Right kidney (tissue), 1 donor: ENCODE measurements around the gene GPR152.
"Not testable (repeated sequence)": the region's sequence is repeated elsewhere in the genome, so short reads cannot be mapped to it uniquely, and the experiment has no call there.

Source experiments
- DNase-seq: peaks from one replicate; pipeline ENCODE4 v3.0.0-alpha.2; 2016

Gene GPR152

GRCh38 chr11:67427364-67427859, 25.1 kb downstream of the GPR152 start:
- not testable (repeated sequence) for DNase-seq

- no peak for DNase-seq
Observed at GRCh38 chr11:67423891-67424613, 28.5 kb downstream of the GPR152 start.

GRCh38 chr11:67423466-67423865, 29.1 kb downstream of the GPR152 start:
- DNase-seq: no peak

GRCh38 chr11:67422891-67423290, 29.6 kb downstream of the GPR152 start:
- DNase-seq: no peak

- no peak for DNase-seq
Observed at GRCh38 chr11:67421430-67422031, 31.0 kb downstream of the GPR152 start.

GRCh38 chr11:67420646-67421429, 31.7 kb downstream of the GPR152 start:
- DNase-seq: peak; percentile 84

- peak; percentile 54 for DNase-seq
Observed at GRCh38 chr11:67420147-67420645, 32.3 kb downstream of the GPR152 start.

- DNase-seq: no peak
Observed at GRCh38 chr11:67419325-67420049, 33.0 kb downstream of the GPR152 start.

GRCh38 chr11:67418476-67419281, 33.9 kb downstream of the GPR152 start:
- DNase-seq: no peak

- DNase-seq: no peak
Observed at GRCh38 chr11:67417425-67417824, 35.1 kb downstream of the GPR152 start.

- DNase-seq: no peak
Observed at GRCh38 chr11:67416416-67417335, 35.9 kb downstream of the GPR152 start.

- no peak for DNase-seq
Observed at GRCh38 chr11:67415501-67416304, 36.8 kb downstream of the GPR152 start, which contains the start of gene CARNS1. Gene CARNS1 (plus strand): TSS chr11:67415678. CDS start chr11:67416200, 522 bp downstream.

GRCh38 chr11:67413266-67413849, 39.2 kb downstream of the GPR152 start:
- no peak for DNase-seq

- DNase-seq: no peak
Observed at GRCh38 chr11:67412495-67413179, 39.9 kb downstream of the GPR152 start.

GRCh38 chr11:67411785-67412152, 40.8 kb downstream of the GPR152 start:
- no peak for DNase-seq

- no peak for DNase-seq
Observed at GRCh38 chr11:67410984-67411784, 41.3 kb downstream of the GPR152 start.

- no peak for DNase-seq
Observed at GRCh38 chr11:67410369-67410831, 42.1 kb downstream of the GPR152 start.
